Keratinocyte (primary cell): ENCODE measurements around the gene RIN3.

Experiments
- EZH2 ChIP-seq: IDR thresholded peaks from one replicate; pipeline ENCODE4 v1.6.1; 2012; ENCODE audit warnings: inconsistent platforms, mild to moderate bottlenecking, low read length, moderate library complexity
- TF ChIP-seq, protein P1 (sequence below), 3 experiments: IDR thresholded peaks in 1 of 3; conservative IDR thresholded peaks in 1 of 3; optimal IDR thresholded peaks in 1 of 3; 2 replicates in 2 of 3; 3 replicates in 1 of 3; pipeline versions ENCODE3 to v1.5.1; 2011; ENCODE audit warnings: low read length in 3 of 3, mild to moderate bottlenecking in 3 of 3, moderate library complexity in 2 of 3, control low read depth in 1 of 3, inconsistent platforms in 1 of 3; ENCODE audit not compliant: insufficient read depth in 2 of 3; ENCODE audit errors: extremely low read depth in 1 of 3

DNA sequence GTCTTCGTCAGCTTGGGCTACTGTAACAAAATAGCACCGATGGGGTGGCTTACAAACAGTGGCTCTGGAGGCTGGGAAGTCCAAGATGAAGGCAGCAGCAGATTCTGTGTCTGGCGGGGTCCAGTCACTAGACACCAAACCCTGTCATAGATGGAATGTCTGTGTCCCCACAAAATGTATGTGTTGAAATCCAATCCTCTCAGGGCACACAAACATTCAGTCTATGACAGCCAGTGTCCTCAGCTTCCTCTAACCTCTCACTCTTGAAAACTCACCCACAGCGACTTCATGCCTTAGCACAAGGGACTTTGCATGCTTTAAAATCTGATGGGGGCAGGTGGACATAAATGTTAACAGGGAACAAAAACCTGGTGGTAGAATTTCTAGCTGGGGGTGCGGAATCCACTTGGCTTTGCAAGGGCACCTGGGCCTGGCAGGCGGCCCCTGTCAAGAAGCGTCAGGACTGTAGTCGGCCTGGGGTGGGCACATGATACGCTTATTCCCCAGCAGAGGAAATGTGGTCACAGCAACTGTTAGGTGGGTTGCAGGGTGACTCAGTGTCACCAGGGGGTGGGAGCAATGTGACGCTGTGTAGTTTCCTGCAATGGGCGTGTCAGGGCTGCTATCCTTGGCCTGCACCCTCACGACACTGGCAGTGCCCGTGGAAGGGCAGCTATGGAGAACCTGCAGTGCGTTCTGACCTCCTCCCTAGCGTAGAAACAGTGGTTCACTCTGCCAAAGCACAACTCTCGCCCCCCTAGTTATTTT is 17.7 kb downstream of the RIN3 start:
- TF ChIP-seq, protein P1, sequence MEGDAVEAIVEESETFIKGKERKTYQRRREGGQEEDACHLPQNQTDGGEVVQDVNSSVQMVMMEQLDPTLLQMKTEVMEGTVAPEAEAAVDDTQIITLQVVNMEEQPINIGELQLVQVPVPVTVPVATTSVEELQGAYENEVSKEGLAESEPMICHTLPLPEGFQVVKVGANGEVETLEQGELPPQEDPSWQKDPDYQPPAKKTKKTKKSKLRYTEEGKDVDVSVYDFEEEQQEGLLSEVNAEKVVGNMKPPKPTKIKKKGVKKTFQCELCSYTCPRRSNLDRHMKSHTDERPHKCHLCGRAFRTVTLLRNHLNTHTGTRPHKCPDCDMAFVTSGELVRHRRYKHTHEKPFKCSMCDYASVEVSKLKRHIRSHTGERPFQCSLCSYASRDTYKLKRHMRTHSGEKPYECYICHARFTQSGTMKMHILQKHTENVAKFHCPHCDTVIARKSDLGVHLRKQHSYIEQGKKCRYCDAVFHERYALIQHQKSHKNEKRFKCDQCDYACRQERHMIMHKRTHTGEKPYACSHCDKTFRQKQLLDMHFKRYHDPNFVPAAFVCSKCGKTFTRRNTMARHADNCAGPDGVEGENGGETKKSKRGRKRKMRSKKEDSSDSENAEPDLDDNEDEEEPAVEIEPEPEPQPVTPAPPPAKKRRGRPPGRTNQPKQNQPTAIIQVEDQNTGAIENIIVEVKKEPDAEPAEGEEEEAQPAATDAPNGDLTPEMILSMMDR (optimal IDR thresholded peaks at IDR 0.05 in 1 of 3, IDR thresholded peaks at IDR 0.05 in 1 of 3, conservative IDR thresholded peaks at IDR 0.05 in 1 of 3; ENCODE audit: extremely low read depth in 1 of 3, insufficient read depth in 2 of 3, low read length in 3 of 3): no peak
- no peak for TF ChIP-seq EZH2
